GM12891 (cell line): ENCODE results near the gene UBB.

ENCODE experiments used
- PAX5 ChIP-seq: IDR thresholded peaks from 2 replicates; pipeline ENCODE4 v1.6.1; 2011; ENCODE audit warnings: low read length, moderate library complexity, mild to moderate bottlenecking; ENCODE audit not compliant: insufficient read depth, severe bottlenecking
- POLR2A ChIP-seq: IDR thresholded peaks from 2 replicates; pipeline ENCODE4 v1.6.1; 2011; ENCODE audit warnings: low read depth, low read length, control low read depth
- POLR2AphosphoS5 ChIP-seq: IDR thresholded peaks from 2 replicates; pipeline ENCODE4 v1.6.1; 2011; ENCODE audit warnings: low read depth, low read length, control low read depth
- POU2F2 ChIP-seq: IDR thresholded peaks from 2 replicates; pipeline ENCODE4 v1.6.1; 2011; ENCODE audit warnings: low read depth, mild to moderate bottlenecking, control low read depth, low read length, moderate library complexity
- SPI1 ChIP-seq: IDR thresholded peaks from 2 replicates; pipeline ENCODE4 v1.6.1; 2011; ENCODE audit warnings: low read depth, low read length, control low read depth
- TAF1 ChIP-seq: IDR thresholded peaks from 2 replicates; pipeline ENCODE4 v1.6.1; 2011; ENCODE audit warnings: low read depth, low read length, control low read depth

GRCh38 chr17:16354585-16354984 lies 26.3 kb upstream of the UBB start:
- no peak for TF ChIP-seq POLR2A
- no peak for TF ChIP-seq TAF1
- no peak for TF ChIP-seq SPI1
- TF ChIP-seq POLR2AphosphoS5 = no peak
- TF ChIP-seq PAX5 = no peak
- TF ChIP-seq POU2F2 = no peak
